ENCODE results near the gene CNTNAP2.
"Not testable (repeated sequence)": the region's sequence is repeated elsewhere in the genome, so short reads cannot be mapped to it uniquely, and the experiment has no call there.

Gene CNTNAP2

GRCh38 chr7:147547252-147547897, 1430.8 kb downstream of the CNTNAP2 start:
- peak; percentile 12 for DNase-seq (ENCODE audit: low read depth, low spot score)

GRCh38 chr7:147556317-147556716, 1439.7 kb downstream of the CNTNAP2 start:
- no peak for DNase-seq (ENCODE audit: low read depth, low spot score)

GRCh38 chr7:147563669-147564068, 1447.1 kb downstream of the CNTNAP2 start:
- DNase-seq (ENCODE audit: low read depth, low spot score) = no peak

- peak; percentile 25 for DNase-seq (ENCODE audit: low read depth, low spot score)
Measured at GRCh38 chr7:147564786-147565476, 1448.3 kb downstream of the CNTNAP2 start.

GRCh38 chr7:147567043-147567442, 1450.4 kb downstream of the CNTNAP2 start:
- DNase-seq (ENCODE audit: low read depth, low spot score) = no peak

GRCh38 chr7:147569116-147569913, 1452.7 kb downstream of the CNTNAP2 start:
- DNase-seq (ENCODE audit: low read depth, low spot score) = no peak

- DNase-seq (ENCODE audit: low read depth, low spot score) = no peak
Measured at GRCh38 chr7:147570390-147570789, 1453.8 kb downstream of the CNTNAP2 start.

GRCh38 chr7:147571436-147572185, 1455.0 kb downstream of the CNTNAP2 start:
- no peak for DNase-seq (ENCODE audit: low read depth, low spot score)

- DNase-seq (ENCODE audit: low read depth, low spot score) = no peak
Measured at GRCh38 chr7:147578196-147578595, 1461.6 kb downstream of the CNTNAP2 start.

GRCh38 chr7:147579148-147579547, 1462.5 kb downstream of the CNTNAP2 start:
- DNase-seq (ENCODE audit: low read depth, low spot score) = no peak

- no peak for DNase-seq (ENCODE audit: low read depth, low spot score)
Measured at GRCh38 chr7:147584771-147585193, 1468.2 kb downstream of the CNTNAP2 start.

GRCh38 chr7:147586110-147586509, 1469.5 kb downstream of the CNTNAP2 start:
- no peak for DNase-seq (ENCODE audit: low read depth, low spot score)

- no peak for DNase-seq (ENCODE audit: low read depth, low spot score)
Measured at GRCh38 chr7:147586526-147586925, 1469.9 kb downstream of the CNTNAP2 start.

GRCh38 chr7:147593271-147594057, 1476.9 kb downstream of the CNTNAP2 start:
- no peak for DNase-seq (ENCODE audit: low read depth, low spot score)

GRCh38 chr7:147595042-147595441, 1478.4 kb downstream of the CNTNAP2 start:
- DNase-seq (ENCODE audit: low read depth, low spot score) = no peak

GRCh38 chr7:147598687-147599086, 1482.1 kb downstream of the CNTNAP2 start:
- DNase-seq (ENCODE audit: low read depth, low spot score) = not testable (repeated sequence)

- DNase-seq (ENCODE audit: low read depth, low spot score) = peak; percentile 30
Measured at GRCh38 chr7:147605323-147605722, 1488.7 kb downstream of the CNTNAP2 start.

- DNase-seq (ENCODE audit: low read depth, low spot score) = peak; percentile 95
Measured at GRCh38 chr7:147607157-147607800, 1490.7 kb downstream of the CNTNAP2 start.

- no peak for DNase-seq (ENCODE audit: low read depth, low spot score)
Measured at GRCh38 chr7:147611431-147611830, 1494.8 kb downstream of the CNTNAP2 start.

GRCh38 chr7:147635288-147635687, 1518.7 kb downstream of the CNTNAP2 start:
- no peak for DNase-seq (ENCODE audit: low read depth, low spot score)

Data from iPS DF 19.7 (cell line).